IMR-90 (cell line): ENCODE results near the gene HAGH. TPM values are rescaled to one million over a fixed set of nuclear protein-coding genes. Genes with fewer than 3 reads are reported as not detected.

Source experiments
- ATAC-seq: fragments of 200-7000 bp; cut with Tn5 transposase; 2 replicates; pipeline ENCODE4 v1.9.1; 2020; ENCODE audit warnings: low read depth, mild to moderate bottlenecking, moderate library complexity
- BruUV-seq: library from RNA; stranded (reverse); fragments of 400-500 nt; replicated peaks from 2 replicates; lab custom pipeline; 2021; lab: Mats Ljungman, UMichigan
- CTCF ChIA-PET: fragments of 300-600 bp; formaldehyde crosslinking; extraction: SDS; loops from one replicate; lab custom pipeline; 2021; ENCODE audit warnings: antibody characterized with exemption; lab: Yijun Ruan, JAX
- POLR2A ChIA-PET: fragments of 300-600 bp; sonication (Branson Sonifier 250); formaldehyde crosslinking; loops from one replicate; lab custom pipeline; 2022; ENCODE audit warnings: antibody characterized with exemption; ENCODE audit not compliant: unreplicated experiment; lab: Charles Lee
- DNase-seq: peaks from one replicate; pipeline ENCODE4 v3.0.0; 2013
- H2AFZ ChIP-seq: replicated peaks from 2 replicates; pipeline ENCODE3; 2013; ENCODE audit warnings: low read length, mild to moderate bottlenecking; ENCODE audit not compliant: poor library complexity
- H2AK5ac ChIP-seq: 2 replicates; pipeline ENCODE4 v1.6.1; 2013; ENCODE audit warnings: low read depth, low read length, inconsistent platforms
- H2AK9ac ChIP-seq: replicated peaks from 2 replicates; pipeline ENCODE3; 2013; ENCODE audit warnings: mild to moderate bottlenecking, low read depth, low read length, moderate library complexity; ENCODE audit not compliant: poor library complexity
- H2BK120ac ChIP-seq: 2 replicates; pipeline ENCODE4 v1.6.1; 2013; ENCODE audit warnings: low read depth, low read length, inconsistent platforms
- H2BK15ac ChIP-seq: 3 replicates; pipeline ENCODE4 v1.6.1; 2013; ENCODE audit warnings: low read depth, low read length, inconsistent platforms
- H2BK20ac ChIP-seq: 2 replicates; pipeline ENCODE4 v1.6.1; 2013; ENCODE audit warnings: low read depth, mild to moderate bottlenecking, inconsistent platforms, low read length, moderate library complexity
- H2BK5ac ChIP-seq: 2 replicates; pipeline ENCODE4 v1.6.1; 2013; ENCODE audit warnings: mild to moderate bottlenecking, low read depth, low read length, inconsistent platforms; ENCODE audit not compliant: poor library complexity, severe bottlenecking
- H3K14ac ChIP-seq: replicated peaks from 2 replicates; pipeline ENCODE4 v1.6.1; 2013; ENCODE audit warnings: low read depth, low read length, inconsistent platforms
- H3K18ac ChIP-seq: 2 replicates; pipeline ENCODE4 v1.6.1; 2013; ENCODE audit warnings: low read depth, low read length, control low read depth
- H3K23ac ChIP-seq: 2 replicates; pipeline ENCODE4 v1.6.1; 2013; ENCODE audit warnings: low read depth, low read length, inconsistent platforms
- H3K27ac ChIP-seq: 2 replicates; pipeline ENCODE4 v1.5.1; 2013; ENCODE audit warnings: mild to moderate bottlenecking, control low read depth, low read length; ENCODE audit not compliant: insufficient read depth
- H3K27me3 ChIP-seq: 2 replicates; pipeline ENCODE4 v1.6.1; 2013; ENCODE audit warnings: low read length; ENCODE audit not compliant: control insufficient read depth, insufficient read depth
- H3K36me3 ChIP-seq: 2 replicates; pipeline ENCODE4 v1.6.1; 2013; ENCODE audit warnings: low read length, mixed read lengths; ENCODE audit not compliant: control insufficient read depth, insufficient read depth
- H3K4ac ChIP-seq: 2 replicates; pipeline ENCODE4 v1.6.1; 2013; ENCODE audit warnings: low read depth, low read length, inconsistent platforms
- H3K4me1 ChIP-seq: 2 replicates; pipeline ENCODE4 v1.6.1; 2013; ENCODE audit warnings: low read length, mixed read lengths; ENCODE audit not compliant: control insufficient read depth, insufficient read depth
- H3K4me2 ChIP-seq: 2 replicates; pipeline ENCODE4 v1.6.1; 2013; ENCODE audit warnings: low read depth, mild to moderate bottlenecking, control low read depth, low read length, moderate library complexity
- H3K4me3 ChIP-seq: 2 replicates; pipeline ENCODE4 v1.5.1; 2013; ENCODE audit warnings: low read depth, mild to moderate bottlenecking, control low read depth, low read length, moderate library complexity; ENCODE audit not compliant: insufficient read depth
- H3K56ac ChIP-seq: 2 replicates; pipeline ENCODE4 v1.6.1; 2013; ENCODE audit warnings: low read length, inconsistent platforms; ENCODE audit not compliant: insufficient read depth; ENCODE audit errors: extremely low read depth
- H3K79me1 ChIP-seq, 2 experiments: 2 replicates each; pipeline ENCODE4 v1.6.1; 2013; ENCODE audit warnings: low read length in 2 of 2, inconsistent platforms in 1 of 2, low read depth in 1 of 2
- H3K9ac ChIP-seq: 2 replicates; pipeline ENCODE4 v1.6.1; 2013; ENCODE audit warnings: low read depth, low read length, control low read depth
- H3K9me1 ChIP-seq: 2 replicates; pipeline ENCODE4 v1.6.1; 2013; ENCODE audit warnings: low read length, inconsistent platforms; ENCODE audit not compliant: insufficient read depth
- H3K9me3 ChIP-seq: 2 replicates; pipeline ENCODE4 v1.6.1; 2013; ENCODE audit warnings: low read length; ENCODE audit not compliant: control insufficient read depth, insufficient read depth
- H4K20me1 ChIP-seq: 2 replicates; pipeline ENCODE4 v1.6.1; 2013; ENCODE audit warnings: low read length, inconsistent platforms; ENCODE audit not compliant: insufficient read depth
- H4K5ac ChIP-seq: 2 replicates; pipeline ENCODE4 v1.6.1; 2013; ENCODE audit warnings: mild to moderate bottlenecking, low read depth, low read length, control low read depth
- H4K8ac ChIP-seq, 2 experiments: 2 replicates each; pipeline ENCODE4 v1.6.1; 2013; ENCODE audit warnings: low read depth in 2 of 2, low read length in 2 of 2, control low read depth in 1 of 2, inconsistent platforms in 1 of 2
- H4K91ac ChIP-seq: 2 replicates; pipeline ENCODE4 v1.6.1; 2013; ENCODE audit warnings: low read depth, low read length, inconsistent platforms; ENCODE audit not compliant: insufficient read depth
- BHLHE40 ChIP-seq: fragments of 150-350 bp; IDR thresholded peaks from 2 replicates; pipeline ENCODE4 v1.6.1; 2016; ENCODE audit warnings: mild to moderate bottlenecking, low read depth, low read length
- CEBPB ChIP-seq: IDR thresholded peaks from 2 replicates; pipeline ENCODE4 v1.6.1; 2012; ENCODE audit warnings: low read depth, low read length, improper control_type of control experiment
- CHD1 ChIP-seq: IDR thresholded peaks from 2 replicates; pipeline ENCODE4 v1.6.1; 2012; ENCODE audit warnings: low read depth, low read length, improper control_type of control experiment
- FOS ChIP-seq: fragments of 150-350 bp; IDR thresholded peaks from 2 replicates; pipeline ENCODE4 v1.6.1; 2016; ENCODE audit warnings: low read depth, low read length
- MAZ ChIP-seq: IDR thresholded peaks from 2 replicates; pipeline ENCODE4 v1.6.1; 2012; ENCODE audit warnings: low read depth, mild to moderate bottlenecking, low read length, improper control_type of control experiment, moderate library complexity, borderline replicate concordance
- MXI1 ChIP-seq: IDR thresholded peaks from 2 replicates; pipeline ENCODE4 v1.6.1; 2012; ENCODE audit warnings: low read depth, mild to moderate bottlenecking, low read length, moderate library complexity, borderline replicate concordance
- NFE2L2 ChIP-seq: fragments of 150-350 bp; IDR thresholded peaks from 2 replicates; pipeline ENCODE4 v1.6.1; 2016; ENCODE audit warnings: low read depth, mild to moderate bottlenecking, low read length
- RAD21 ChIP-seq: IDR thresholded peaks from 2 replicates; pipeline ENCODE4 v1.6.1; 2012; ENCODE audit warnings: low read length, improper control_type of control experiment
- RCOR1 ChIP-seq: IDR thresholded peaks from 2 replicates; pipeline ENCODE4 v1.6.1; 2012; ENCODE audit warnings: mild to moderate bottlenecking, low read length, improper control_type of control experiment; ENCODE audit not compliant: insufficient replicate concordance
- SMC3 ChIP-seq: fragments of 150-350 bp; IDR thresholded peaks from 2 replicates; pipeline ENCODE4 v1.6.1; 2016; ENCODE audit warnings: low read depth, mild to moderate bottlenecking, antibody characterized with exemption, low read length, moderate library complexity
- WGBS, 2 experiments: methylation state at CpG; one replicate each; pipeline versions ENCODE4 v1.1.5 to v1.1.7; 2013; ENCODE audit warnings: missing lambda C conversion rate in 2 of 2; ENCODE audit not compliant: insufficient read length in 1 of 2; ENCODE audit errors: extremely low coverage in 2 of 2; 5-methylcytosine and 5-hydroxymethylcytosine counted together
- dilution Hi-C: fragments of 300-500 bp; cut with HindIII; formaldehyde crosslinking; loops from one replicate; pipeline ENCODE4 v1.14.3; 2018; ENCODE audit warnings: low sequenced_read_pairs; ENCODE audit not compliant: unreplicated experiment
- in situ Hi-C: fragments of 300-500 bp; cut with MboI; formaldehyde crosslinking; loops from 3 replicates; pipeline ENCODE4 v1.14.3; 2019; ENCODE audit warnings: low sequenced_read_pairs, inconsistent platforms, mixed read lengths
- intact Hi-C: fragments of 100-400 bp; cut with micrococcal nuclease; formaldehyde crosslinking; loops from 2 replicates; pipeline ENCODE4 v1.10.0; 2022
- polyA plus RNA-seq, 3 experiments: library from polyadenylated mRNA; depleted of rRNA; stranded (reverse); fragments of >200 nt; gene quantifications; 2 replicates each; pipeline ENCODE4 v1.2.3, GENCODE V29; 2012; ENCODE audit warnings: low replicate concordance in 1 of 3
- total RNA-seq: library from RNA; depleted of rRNA; stranded (reverse); fragments of >200 nt; gene quantifications from 2 replicates; pipeline ENCODE4 v1.2.3, GENCODE V29; 2012
- TF ChIP-seq, protein P1 (sequence below): conservative IDR thresholded peaks from 2 replicates; pipeline ENCODE4 v1.5.1; 2012; ENCODE audit warnings: mild to moderate bottlenecking, low read depth, low read length, improper control_type of control experiment
- TF ChIP-seq, protein P2 (sequence below): fragments of 150-350 bp; IDR thresholded peaks from 2 replicates; pipeline ENCODE4 v1.6.1; 2016; ENCODE audit warnings: low read depth, mild to moderate bottlenecking, low read length, moderate library complexity, borderline replicate concordance

The HAGH gene
- total and polyA plus RNA-seq, 2 of the 4 experiments (the other 2 are of a cell fraction): 30.8 to 52.2 TPM

DNA sequence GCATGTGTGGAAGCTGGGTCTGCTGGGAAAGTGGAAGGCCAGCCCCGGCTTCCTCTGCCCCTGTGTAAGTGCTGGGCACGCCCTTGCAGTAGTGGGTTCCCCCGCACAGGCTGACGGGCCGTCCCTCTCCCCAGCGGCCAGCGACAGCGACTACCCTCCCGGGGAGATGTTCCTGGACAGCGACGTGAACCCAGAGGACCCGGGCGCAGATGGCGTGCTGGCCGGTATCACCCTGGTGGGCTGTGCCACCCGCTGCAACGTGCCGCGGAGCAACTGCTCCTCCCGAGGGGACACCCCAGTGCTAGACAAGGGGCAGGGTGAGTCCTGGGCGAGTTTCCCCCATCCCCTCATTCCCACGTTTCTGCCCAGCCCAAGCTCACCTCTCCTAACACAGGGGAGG, 60.8 kb downstream of the HAGH start:
- Histone ChIP-seq H3K4me1 (no peaks in the 10 kb centered on the region), H3K9me1 (no peaks in the 10 kb centered on the region), H4K91ac (no peak overlapping the region), H3K56ac (no peak overlapping the region), H3K18ac (no peak overlapping the region), H4K5ac (no peak overlapping the region), H4K20me1 (peaks cover 17% of the 10 kb centered on the region), H3K4me3 (no peak overlapping the region), H2BK120ac (no peak overlapping the region), H3K27me3 (no peaks in the 10 kb centered on the region), H2BK5ac (no peak overlapping the region), H3K27ac (no peak overlapping the region), H3K9me3 (no peaks in the 10 kb centered on the region), H3K23ac (no peak overlapping the region), H3K36me3 (peaks cover 72% of the 10 kb centered on the region), H3K4ac (no peak overlapping the region), H2BK20ac (no peak overlapping the region), H2BK15ac (no peak overlapping the region), H2AFZ (no peak overlapping the region), H3K9ac (no peak overlapping the region), H2AK9ac (no peak overlapping the region), H4K8ac (no peak overlapping the region), H3K79me1 (peaks cover 0 to 12% of the 10 kb centered on the region in 2 experiments; a peak in 1 of 4 replicates), H2AK5ac (no peak overlapping the region), H3K14ac (no peak overlapping the region), H3K4me2 (no peak overlapping the region)
- WGBS, 2 experiments: 98% methylated on average over 11 of the region's 22 CpGs; no CpG with 5 or more reads in 1 of the 2 experiments
- BruUV-seq: no TSS peak
- in situ Hi-C loops: no loop called here
- POLR2A ChIA-PET: no interaction called here
- intact Hi-C loops: no loop called here
- CTCF ChIA-PET: no interaction called here
- TF ChIP-seq CEBPB (no peak), MXI1 (no peak), SMC3 (no peak), RCOR1 (no peak), FOS (no peak), MAZ (no peak), RAD21 (no peak), NFE2L2 (no peak), CHD1 (no peak), BHLHE40 (no peak)
- TF ChIP-seq, protein P1, sequence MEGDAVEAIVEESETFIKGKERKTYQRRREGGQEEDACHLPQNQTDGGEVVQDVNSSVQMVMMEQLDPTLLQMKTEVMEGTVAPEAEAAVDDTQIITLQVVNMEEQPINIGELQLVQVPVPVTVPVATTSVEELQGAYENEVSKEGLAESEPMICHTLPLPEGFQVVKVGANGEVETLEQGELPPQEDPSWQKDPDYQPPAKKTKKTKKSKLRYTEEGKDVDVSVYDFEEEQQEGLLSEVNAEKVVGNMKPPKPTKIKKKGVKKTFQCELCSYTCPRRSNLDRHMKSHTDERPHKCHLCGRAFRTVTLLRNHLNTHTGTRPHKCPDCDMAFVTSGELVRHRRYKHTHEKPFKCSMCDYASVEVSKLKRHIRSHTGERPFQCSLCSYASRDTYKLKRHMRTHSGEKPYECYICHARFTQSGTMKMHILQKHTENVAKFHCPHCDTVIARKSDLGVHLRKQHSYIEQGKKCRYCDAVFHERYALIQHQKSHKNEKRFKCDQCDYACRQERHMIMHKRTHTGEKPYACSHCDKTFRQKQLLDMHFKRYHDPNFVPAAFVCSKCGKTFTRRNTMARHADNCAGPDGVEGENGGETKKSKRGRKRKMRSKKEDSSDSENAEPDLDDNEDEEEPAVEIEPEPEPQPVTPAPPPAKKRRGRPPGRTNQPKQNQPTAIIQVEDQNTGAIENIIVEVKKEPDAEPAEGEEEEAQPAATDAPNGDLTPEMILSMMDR: no peak
- TF ChIP-seq, protein P2, sequence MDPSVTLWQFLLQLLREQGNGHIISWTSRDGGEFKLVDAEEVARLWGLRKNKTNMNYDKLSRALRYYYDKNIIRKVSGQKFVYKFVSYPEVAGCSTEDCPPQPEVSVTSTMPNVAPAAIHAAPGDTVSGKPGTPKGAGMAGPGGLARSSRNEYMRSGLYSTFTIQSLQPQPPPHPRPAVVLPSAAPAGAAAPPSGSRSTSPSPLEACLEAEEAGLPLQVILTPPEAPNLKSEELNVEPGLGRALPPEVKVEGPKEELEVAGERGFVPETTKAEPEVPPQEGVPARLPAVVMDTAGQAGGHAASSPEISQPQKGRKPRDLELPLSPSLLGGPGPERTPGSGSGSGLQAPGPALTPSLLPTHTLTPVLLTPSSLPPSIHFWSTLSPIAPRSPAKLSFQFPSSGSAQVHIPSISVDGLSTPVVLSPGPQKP: no peak
- dilution Hi-C loops: no loop called here
- ATAC-seq (no peak), DNase-seq (no peak)
